Neural progenitor cell (in vitro differentiated cells): Measurements from ENCODE around the gene DCTN4.

Source experiments
- CTCF ChIP-seq: fragments of 200-600 bp; sonication (generic); IDR thresholded peaks from 2 replicates; pipeline ENCODE4 v1.5.1; 2017; ENCODE audit warnings: antibody characterized with exemption, mild to moderate bottlenecking
- EZH2 ChIP-seq: fragments of 200-600 bp; sonication (generic); IDR thresholded peaks from 2 replicates; pipeline ENCODE4 v1.6.1; 2017; ENCODE audit warnings: antibody characterized with exemption, mild to moderate bottlenecking, moderate library complexity

- TF ChIP-seq CTCF (no peak), EZH2 (no peak)
Observed at GRCh38 chr5:150771034-150771795, 12.4 kb upstream of the DCTN4 start.
